HepG2 (cell line): ENCODE data around the gene SNX13. TPM values are rescaled to one million over a fixed set of nuclear protein-coding genes. Genes with fewer than 3 reads are reported as not detected.

ENCODE experiments used
- ATAC-seq: fragments of 200-7000 bp; cut with Tn5 transposase; 3 replicates; pipeline ENCODE4 v1.9.1; 2020; ENCODE audit warnings: mild to moderate bottlenecking, moderate library complexity
- BruUV-seq: library from RNA; stranded (reverse); fragments of 400-500 nt; replicated peaks from 2 replicates; lab custom pipeline; 2021; lab: Mats Ljungman, UMichigan
- CTCF ChIA-PET: fragments of 300-600 bp; formaldehyde crosslinking; extraction: SDS; loops from one replicate; lab custom pipeline; 2021; ENCODE audit warnings: low total read pairs, inconsistent platforms, low intra/inter-chr PET ratio; lab: Yijun Ruan, JAX
- POLR2A ChIA-PET: fragments of 350-600 bp; sonication (Branson Sonifier 250); formaldehyde crosslinking; loops from one replicate; lab custom pipeline; 2020; ENCODE audit warnings: antibody characterized with exemption, inconsistent platforms; lab: Yijun Ruan, JAX
- DNase-seq: peaks from one replicate; pipeline ENCODE4 v3.0.0-alpha.2; 2015; ENCODE audit warnings: low spot score
- FAIRE-seq: peaks from 3 replicates; lab custom pipeline; 2011; peaks lifted over from hg19 to GRCh38; lab: Jason Lieb, UNC
- H2AFZ ChIP-seq: one replicate; pipeline ENCODE4 v1.6.1; 2011; ENCODE audit warnings: low read length, inconsistent platforms
- H3K27ac ChIP-seq: fragments of 300-600 bp; 3 replicates; pipeline ENCODE4 v1.8.0; 2011; ENCODE audit warnings: mixed run types, mild to moderate bottlenecking, mixed read lengths, low read length, inconsistent platforms; ENCODE audit not compliant: insufficient read depth; ENCODE audit errors: extremely low read length
- H3K27me3 ChIP-seq, 2 experiments: fragments of 200-600 bp in 1 of 2; 2 replicates in 1 of 2; 3 replicates in 1 of 2; pipeline versions ENCODE4 v1.6.0 to v1.8.0; 2011; ENCODE audit warnings: low read length in 2 of 2, mild to moderate bottlenecking in 2 of 2, moderate library complexity in 2 of 2, inconsistent platforms in 1 of 2; ENCODE audit not compliant: insufficient read depth in 2 of 2, control insufficient read depth in 1 of 2
- H3K36me3 ChIP-seq, 2 experiments: fragments of 200-600 bp in 1 of 2; replicated peaks in 1 of 2; 2 replicates in 1 of 2; 3 replicates in 1 of 2; pipeline versions ENCODE4 v1.5.1 to v1.8.0; 2011; ENCODE audit warnings: low read length in 2 of 2, inconsistent platforms in 1 of 2; ENCODE audit not compliant: insufficient read depth in 2 of 2, control insufficient read depth in 1 of 2
- H3K4me1 ChIP-seq: 2 replicates; pipeline ENCODE4 v1.5.1; 2012; ENCODE audit warnings: low read length, inconsistent platforms; ENCODE audit not compliant: insufficient read depth
- H3K4me2 ChIP-seq: 2 replicates; pipeline ENCODE4 v1.6.0; 2011; ENCODE audit warnings: low read depth, low read length, inconsistent platforms
- H3K4me3 ChIP-seq, 3 experiments: fragments of 200-600 bp in 1 of 3; sonication (generic), shearing (Covaris generic) in 1 of 3; replicated peaks in 1 of 3; 2 replicates each; pipeline ENCODE4 v1.5.1; 2011 to 2016; ENCODE audit warnings: low read length in 3 of 3, inconsistent platforms in 2 of 3, low read depth in 2 of 3, mild to moderate bottlenecking in 2 of 3, control low read depth in 1 of 3, mixed read lengths in 1 of 3; ENCODE audit not compliant: insufficient read depth in 1 of 3
- H3K79me2 ChIP-seq: one replicate; pipeline ENCODE4 v1.6.1; 2011; ENCODE audit warnings: low read length, inconsistent platforms; ENCODE audit not compliant: insufficient read depth
- H3K9ac ChIP-seq: 2 replicates; pipeline ENCODE4 v1.6.0; 2011; ENCODE audit warnings: mild to moderate bottlenecking, low read depth, low read length, inconsistent platforms; ENCODE audit not compliant: insufficient read depth
- H3K9me3 ChIP-seq: 2 replicates; pipeline ENCODE4 v1.5.1; 2012; ENCODE audit warnings: mild to moderate bottlenecking, low read length
- H4K20me1 ChIP-seq: 2 replicates; pipeline ENCODE4 v1.6.0; 2011; ENCODE audit warnings: inconsistent platforms, mild to moderate bottlenecking, low read length, moderate library complexity; ENCODE audit not compliant: insufficient read depth
- ELF3 ChIP-seq: IDR thresholded peaks from 2 replicates; pipeline ENCODE4 v1.6.1; 2016; ENCODE audit warnings: missing genetic modification reagents, missing compliant biosample characterization
- GABPA ChIP-seq, 2 experiments: IDR thresholded peaks; 2 replicates each; pipeline ENCODE4 v1.6.1; 2011 to 2016; ENCODE audit warnings: low read depth in 2 of 2, low read length in 1 of 2, missing biosample characterization in 1 of 2, missing genetic modification characterization in 1 of 2
- KDM3A ChIP-seq: IDR thresholded peaks from 2 replicates; pipeline ENCODE4 v1.6.1; 2018; ENCODE audit warnings: low read depth, missing compliant biosample characterization
- MED1 ChIP-seq: sonication (generic); formaldehyde crosslinking; IDR thresholded peaks from 2 replicates; pipeline ENCODE4 v1.4.0; 2020; ENCODE audit warnings: missing genetic modification reagents
- NR2C2 ChIP-seq: sonication (generic); formaldehyde crosslinking; IDR thresholded peaks from 2 replicates; pipeline ENCODE4 v1.4.0; 2020; ENCODE audit warnings: missing genetic modification reagents, mild to moderate bottlenecking, moderate library complexity, borderline replicate concordance
- RAD21 ChIP-seq: fragments of 450-650 bp; formaldehyde crosslinking; IDR thresholded peaks from 2 replicates; pipeline ENCODE4 v1.5.0; 2020; ENCODE audit warnings: mild to moderate bottlenecking
- RBFOX2 ChIP-seq: fragments of 200-400 bp; formaldehyde crosslinking; IDR thresholded peaks from 2 replicates; pipeline ENCODE4 v1.6.1; 2017; ENCODE audit warnings: low read depth, mild to moderate bottlenecking, low read length
- SKI ChIP-seq: fragments of 450-650 bp; IDR thresholded peaks from one replicate; pipeline ENCODE4 v1.6.1; 2018; ENCODE audit warnings: mild to moderate bottlenecking; ENCODE audit not compliant: partially characterized antibody
- SRSF4 ChIP-seq: fragments of 200-400 bp; formaldehyde crosslinking; IDR thresholded peaks from one replicate; pipeline ENCODE4 v1.6.1; 2018; ENCODE audit warnings: mild to moderate bottlenecking, low read depth, low read length, moderate library complexity; ENCODE audit not compliant: poor library complexity, severe bottlenecking
- TAF1 ChIP-seq: sonication (generic); formaldehyde crosslinking; IDR thresholded peaks from 2 replicates; pipeline ENCODE4 v1.4.0; 2020; ENCODE audit warnings: missing genetic modification reagents
- TSC22D2 ChIP-seq: sonication (generic); formaldehyde crosslinking; IDR thresholded peaks from 2 replicates; pipeline ENCODE4 v1.5.1; 2020; ENCODE audit warnings: missing genetic modification reagents, mild to moderate bottlenecking, borderline replicate concordance
- ZFX ChIP-seq: sonication (generic); formaldehyde crosslinking; IDR thresholded peaks from 2 replicates; pipeline ENCODE4 v1.4.0; 2020; ENCODE audit warnings: mild to moderate bottlenecking, low read depth, missing genetic modification reagents, moderate library complexity
- ZIK1 ChIP-seq: sonication (generic); formaldehyde crosslinking; IDR thresholded peaks from 2 replicates; pipeline ENCODE4 v1.5.0; 2020; ENCODE audit warnings: mild to moderate bottlenecking, low read depth, missing genetic modification reagents, borderline replicate concordance
- ZNF24 ChIP-seq: fragments of 450-650 bp; IDR thresholded peaks from 2 replicates; pipeline ENCODE4 v1.6.1; 2017; ENCODE audit warnings: antibody characterized with exemption, mild to moderate bottlenecking
- ZNF251 ChIP-seq: sonication (generic); formaldehyde crosslinking; IDR thresholded peaks from 2 replicates; pipeline ENCODE4 v1.9.0; 2021; ENCODE audit warnings: mild to moderate bottlenecking, missing genetic modification reagents
- ZNF451 ChIP-seq: sonication (generic); formaldehyde crosslinking; IDR thresholded peaks from 2 replicates; pipeline ENCODE4 v1.5.0; 2020; ENCODE audit warnings: mild to moderate bottlenecking, missing genetic modification reagents
- WGBS: methylation state at CpG from one replicate; pipeline ENCODE4 v1.1.6; 2017; ENCODE audit warnings: low lambda C conversion rate; 5-methylcytosine and 5-hydroxymethylcytosine counted together
- in situ Hi-C: cut with HindIII; loops from 2 replicates; pipeline ENCODE4 v1.10.0; 2017; ENCODE audit warnings: low pct_unique_long_range_greater_than_20kb; ENCODE audit not compliant: extremely low pct_ligation_motif_present
- intact Hi-C: fragments of 100-400 bp; cut with micrococcal nuclease; formaldehyde crosslinking; loops from one replicate; pipeline ENCODE4 v1.10.0; 2022; ENCODE audit not compliant: unreplicated experiment
- polyA plus RNA-seq, 8 experiments: library from polyadenylated mRNA; depleted of rRNA in 3 of 8; stranded (reverse) in 7 of 8; unstranded in 1 of 8; fragments of >200 nt; fragmentation: Illumina TruSeq in 4 of 8; extraction: Trizol in 4 of 8; gene quantifications; 2 replicates each; pipeline versions ENCODE4 v1.2.1 to v1.2.3, GENCODE V29; 2011 to 2016; ENCODE audit warnings: low read depth in 4 of 8, missing spikeins in 1 of 8, mixed read lengths in 1 of 8; ENCODE audit not compliant: insufficient read depth in 1 of 8
- total RNA-seq, 5 experiments: library from RNA; depleted of rRNA; stranded (reverse); fragments of >200 nt; fragmentation: Illumina TruSeq; extraction: Trizol; gene quantifications; 2 replicates each; pipeline ENCODE4 v1.2.3, GENCODE V29; 2016; ENCODE audit warnings: low read depth in 1 of 5
- TF ChIP-seq, protein P1 (sequence below): conservative IDR thresholded peaks from 2 replicates; pipeline ENCODE4 v1.6.1; 2018; ENCODE audit warnings: missing genetic modification reagents

SNX13 gene
- total and polyA plus RNA-seq, 2 of the 13 experiments (the other 11 are each of a cell fraction or from before 2014, with no cell fraction given): 14.3 to 32.3 TPM

GRCh38 chr7:17915796-17916195, 24.5 kb downstream of the SNX13 start:
- H3K27me3 ChIP-seq: no peaks in the 10 kb centered on the region
- FAIRE-seq: no peak
- CTCF ChIA-PET: no interaction called here
- H3K79me2 ChIP-seq: peaks cover 84% of the 10 kb centered on the region
- ATAC-seq: no peak
- POLR2A ChIA-PET: no interaction called here
- 95% methylated on average over 2 of the region's 2 CpGs for WGBS
- DNase-seq: no peak
- H3K9me3 ChIP-seq: peaks cover 8% of the 10 kb centered on the region
- H3K9ac ChIP-seq: no peak overlapping the region
- H3K4me2 ChIP-seq: no peak overlapping the region
- H3K27ac ChIP-seq: no peak overlapping the region
- no TSS peak for BruUV-seq
- intact Hi-C loops (no loop called here), in situ Hi-C loops (no loop called here)
- peaks cover 39% of the 10 kb centered on the region for H3K4me1 ChIP-seq
- no peaks in the 10 kb centered on the region for H3K36me3 ChIP-seq
- H2AFZ ChIP-seq: no peak overlapping the region
- no peak overlapping the region for H3K4me3 ChIP-seq
- TF ChIP-seq NR2C2: no peak
- TF ChIP-seq SKI: no peak
- peaks cover 9% of the 10 kb centered on the region; the same call in 1 of the 2 replicates for H4K20me1 ChIP-seq

GRCh38 chr7:17915168-17915567, 25.1 kb downstream of the SNX13 start:
- in situ Hi-C loops: no loop called here
- Histone ChIP-seq H3K27me3 (no peaks in the 10 kb centered on the region), H3K9me3 (peaks cover 8% of the 10 kb centered on the region), H3K36me3 (no peaks in the 10 kb centered on the region), H4K20me1 (peaks cover 9% of the 10 kb centered on the region; the same call in 1 of the 2 replicates), H3K79me2 (peaks cover 85% of the 10 kb centered on the region), H3K4me2 (no peak overlapping the region), H2AFZ (no peak overlapping the region), H3K27ac (no peak overlapping the region), H3K4me1 (peaks cover 39% of the 10 kb centered on the region), H3K4me3 (no peak overlapping the region), H3K9ac (no peak overlapping the region)
- ChIA-PET POLR2A (no interaction called here), CTCF (no interaction called here)
- DNase-seq: no peak
- WGBS: 91% methylated on average over 6 of the region's 6 CpGs
- no TSS peak for BruUV-seq
- no peak for FAIRE-seq
- ATAC-seq: no peak
- intact Hi-C loops: no loop called here
- TF ChIP-seq ZNF251: no peak
- TF ChIP-seq ZNF451 (CRISPR knock-in tag): no peak
- TF ChIP-seq SRSF4: no peak
- no peak for TF ChIP-seq TSC22D2 (CRISPR knock-in tag)
- no peak for TF ChIP-seq ELF3 (CRISPR knock-in tag)
- TF ChIP-seq, protein P1, sequence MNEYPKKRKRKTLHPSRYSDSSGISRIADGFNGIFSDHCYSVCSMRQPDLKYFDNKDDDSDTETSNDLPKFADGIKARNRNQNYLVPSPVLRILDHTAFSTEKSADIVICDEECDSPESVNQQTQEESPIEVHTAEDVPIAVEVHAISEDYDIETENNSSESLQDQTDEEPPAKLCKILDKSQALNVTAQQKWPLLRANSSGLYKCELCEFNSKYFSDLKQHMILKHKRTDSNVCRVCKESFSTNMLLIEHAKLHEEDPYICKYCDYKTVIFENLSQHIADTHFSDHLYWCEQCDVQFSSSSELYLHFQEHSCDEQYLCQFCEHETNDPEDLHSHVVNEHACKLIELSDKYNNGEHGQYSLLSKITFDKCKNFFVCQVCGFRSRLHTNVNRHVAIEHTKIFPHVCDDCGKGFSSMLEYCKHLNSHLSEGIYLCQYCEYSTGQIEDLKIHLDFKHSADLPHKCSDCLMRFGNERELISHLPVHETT (CRISPR knock-in tag): no peak
- TF ChIP-seq MED1: no peak
- no peak for TF ChIP-seq ZNF24
- no peak for TF ChIP-seq KDM3A
- no peak for TF ChIP-seq GABPA (IDR thresholded peaks at IDR 0.05; ENCODE audit: low read depth, low read length)
- TF ChIP-seq GABPA (CRISPR knock-in tag; IDR thresholded peaks at IDR 0.05; ENCODE audit: low read depth): no peak
- TF ChIP-seq TAF1 (CRISPR knock-in tag): no peak
- no peak for TF ChIP-seq ZIK1 (CRISPR knock-in tag)
- TF ChIP-seq ZFX (CRISPR knock-in tag): no peak
- no peak for TF ChIP-seq RAD21 (CRISPR knock-in tag)
- TF ChIP-seq RBFOX2: no peak
